ENCODE data around the gene PITPNM3. TPM values are rescaled to one million over a fixed set of nuclear protein-coding genes. Genes with fewer than 3 reads are reported as not detected.

The PITPNM3 gene
- total RNA-seq, 4 donors from 2014 or later = 2.1 to 5.4 (median 4.0) TPM

DNA sequence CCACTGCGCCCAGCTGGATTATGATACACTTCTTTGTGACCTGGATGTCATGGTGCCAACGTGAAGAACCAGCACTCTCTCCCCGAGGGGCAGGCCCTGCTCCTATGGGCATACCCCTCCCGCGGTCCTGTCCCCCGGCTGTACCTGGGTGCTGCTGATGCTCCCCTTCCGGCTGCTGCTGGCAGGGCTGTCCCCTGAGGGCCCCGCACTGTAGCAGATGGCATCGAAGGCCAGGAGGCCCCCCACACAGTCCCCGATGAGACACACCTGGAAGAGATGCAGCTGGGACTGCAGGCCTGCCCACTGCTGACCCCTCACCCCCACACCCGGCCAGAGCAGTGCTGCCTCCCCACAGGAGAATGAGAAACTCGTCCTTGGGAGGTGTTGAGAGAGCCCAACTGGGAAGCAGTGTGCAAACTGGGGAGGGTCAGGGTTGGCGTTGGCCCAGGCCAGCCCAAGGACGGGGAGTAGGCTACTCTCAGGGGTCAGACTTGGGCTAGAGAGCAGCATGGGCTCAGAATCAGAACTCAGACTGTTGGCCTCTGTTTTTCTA lies 78.4 kb downstream of the PITPNM3 start:
- TF ChIP-seq, protein P1, sequence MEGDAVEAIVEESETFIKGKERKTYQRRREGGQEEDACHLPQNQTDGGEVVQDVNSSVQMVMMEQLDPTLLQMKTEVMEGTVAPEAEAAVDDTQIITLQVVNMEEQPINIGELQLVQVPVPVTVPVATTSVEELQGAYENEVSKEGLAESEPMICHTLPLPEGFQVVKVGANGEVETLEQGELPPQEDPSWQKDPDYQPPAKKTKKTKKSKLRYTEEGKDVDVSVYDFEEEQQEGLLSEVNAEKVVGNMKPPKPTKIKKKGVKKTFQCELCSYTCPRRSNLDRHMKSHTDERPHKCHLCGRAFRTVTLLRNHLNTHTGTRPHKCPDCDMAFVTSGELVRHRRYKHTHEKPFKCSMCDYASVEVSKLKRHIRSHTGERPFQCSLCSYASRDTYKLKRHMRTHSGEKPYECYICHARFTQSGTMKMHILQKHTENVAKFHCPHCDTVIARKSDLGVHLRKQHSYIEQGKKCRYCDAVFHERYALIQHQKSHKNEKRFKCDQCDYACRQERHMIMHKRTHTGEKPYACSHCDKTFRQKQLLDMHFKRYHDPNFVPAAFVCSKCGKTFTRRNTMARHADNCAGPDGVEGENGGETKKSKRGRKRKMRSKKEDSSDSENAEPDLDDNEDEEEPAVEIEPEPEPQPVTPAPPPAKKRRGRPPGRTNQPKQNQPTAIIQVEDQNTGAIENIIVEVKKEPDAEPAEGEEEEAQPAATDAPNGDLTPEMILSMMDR (IDR thresholded peaks at IDR 0.05) = no peak
- no peak for TF ChIP-seq POLR2A (IDR thresholded peaks at IDR 0.05)
- no peak overlapping the region for H3K27ac ChIP-seq
- H3K36me3 ChIP-seq = no peaks in the 10 kb centered on the region
- no peaks in the 10 kb centered on the region for H3K9me3 ChIP-seq
- no peaks in the 10 kb centered on the region for H3K27me3 ChIP-seq
- H3K4me1 ChIP-seq = no peaks in the 10 kb centered on the region
- DNase-seq = no peak
- H3K4me3 ChIP-seq = no peak overlapping the region

DNA sequence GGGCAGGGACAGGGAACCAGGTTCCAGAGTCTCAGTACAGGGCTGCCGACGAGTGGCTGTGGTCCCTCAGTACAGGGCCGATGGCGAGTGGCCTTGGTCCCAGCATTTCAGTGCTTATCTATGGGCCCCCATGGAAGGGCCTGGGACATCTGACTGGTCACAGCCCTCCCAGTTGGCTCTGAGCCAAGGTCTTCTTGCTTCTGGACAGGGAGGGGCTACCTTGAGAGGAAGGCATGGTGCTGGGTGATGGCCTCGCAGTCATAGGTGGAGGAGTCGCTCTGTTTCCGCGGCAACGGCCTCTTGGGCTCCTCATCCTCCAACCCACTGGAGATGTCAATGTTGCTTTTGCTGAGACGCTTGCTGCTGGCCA lies 79.6 kb downstream of the PITPNM3 start:
- Histone ChIP-seq H3K4me3 (no peak overlapping the region), H3K27ac (no peak overlapping the region), H3K36me3 (no peaks in the 10 kb centered on the region), H3K27me3 (no peaks in the 10 kb centered on the region), H3K9me3 (no peaks in the 10 kb centered on the region), H3K4me1 (no peaks in the 10 kb centered on the region)
- DNase-seq = no peak
- TF ChIP-seq POLR2A (IDR thresholded peaks at IDR 0.05) = no peak
- TF ChIP-seq, protein P1 (IDR thresholded peaks at IDR 0.05) = no peak

DNA sequence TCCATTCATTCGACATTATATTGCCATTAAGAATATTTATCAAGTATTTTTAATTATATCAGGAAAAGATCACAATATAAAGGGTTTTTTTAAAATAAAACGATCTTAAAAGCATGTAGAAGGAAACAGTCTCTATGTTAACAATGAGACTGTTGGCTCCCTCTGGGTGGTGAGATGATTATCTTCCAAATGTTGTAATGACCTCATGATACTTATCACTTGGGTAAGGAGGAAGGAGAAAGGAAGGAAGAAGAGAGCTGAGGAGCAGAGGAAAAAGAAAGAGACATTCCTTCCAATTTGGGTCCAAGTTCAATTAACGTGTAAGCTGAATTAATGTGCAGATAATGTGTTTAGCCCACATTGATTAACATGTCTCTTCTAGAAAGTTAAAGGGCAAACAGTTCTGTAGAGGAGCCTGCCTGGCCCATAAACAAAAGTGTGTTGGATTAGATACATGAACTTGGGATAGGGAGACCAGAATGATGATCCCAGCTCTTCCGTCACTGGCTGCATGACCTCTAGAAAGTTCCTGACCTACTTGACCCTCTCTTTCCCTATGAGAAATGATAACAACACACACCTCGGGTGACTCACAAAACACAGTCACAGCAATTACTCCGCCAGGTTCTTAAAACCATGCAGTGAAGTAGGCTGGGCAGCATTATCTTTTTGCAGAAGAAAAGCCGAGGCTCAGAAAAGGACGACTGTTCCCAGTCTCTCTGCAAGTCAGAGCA lies 80.1 kb downstream of the PITPNM3 start:
- H3K27me3 ChIP-seq = no peaks in the 10 kb centered on the region
- H3K9me3 ChIP-seq = no peaks in the 10 kb centered on the region
- no peaks in the 10 kb centered on the region for H3K36me3 ChIP-seq
- no peaks in the 10 kb centered on the region for H3K4me1 ChIP-seq
- H3K27ac ChIP-seq = no peak overlapping the region
- TF ChIP-seq, protein P1 (IDR thresholded peaks at IDR 0.05) = no peak
- no peak for TF ChIP-seq POLR2A (IDR thresholded peaks at IDR 0.05)
- no peak for DNase-seq
- H3K4me3 ChIP-seq = no peak overlapping the region

DNA sequence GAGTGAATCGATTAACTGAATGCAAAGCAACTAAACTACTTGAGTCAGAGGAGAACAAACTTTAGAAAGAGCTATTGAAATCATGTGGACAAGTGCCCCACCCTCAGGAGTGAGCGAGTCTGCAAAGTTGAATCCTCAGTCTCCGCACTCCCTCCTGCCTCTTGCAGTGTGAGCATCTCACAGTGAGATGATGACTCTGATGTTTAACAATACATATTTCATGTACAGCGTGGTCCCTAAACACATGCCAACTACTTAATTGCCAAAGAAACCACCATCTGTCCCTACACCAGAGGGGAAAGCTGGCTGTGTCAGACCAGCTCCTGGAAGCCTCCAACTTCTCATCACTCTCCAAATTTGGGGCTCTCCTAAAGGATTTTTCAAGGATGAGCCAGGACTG lies 80.9 kb downstream of the PITPNM3 start:
- no peaks in the 10 kb centered on the region for H3K36me3 ChIP-seq
- H3K27me3 ChIP-seq = no peaks in the 10 kb centered on the region
- no peak overlapping the region for H3K4me3 ChIP-seq
- H3K27ac ChIP-seq = no peak overlapping the region
- H3K9me3 ChIP-seq = no peaks in the 10 kb centered on the region
- DNase-seq = no peak
- no peaks in the 10 kb centered on the region for H3K4me1 ChIP-seq
- no peak for TF ChIP-seq POLR2A (IDR thresholded peaks at IDR 0.05)
- TF ChIP-seq, protein P1 (IDR thresholded peaks at IDR 0.05) = no peak

DNA sequence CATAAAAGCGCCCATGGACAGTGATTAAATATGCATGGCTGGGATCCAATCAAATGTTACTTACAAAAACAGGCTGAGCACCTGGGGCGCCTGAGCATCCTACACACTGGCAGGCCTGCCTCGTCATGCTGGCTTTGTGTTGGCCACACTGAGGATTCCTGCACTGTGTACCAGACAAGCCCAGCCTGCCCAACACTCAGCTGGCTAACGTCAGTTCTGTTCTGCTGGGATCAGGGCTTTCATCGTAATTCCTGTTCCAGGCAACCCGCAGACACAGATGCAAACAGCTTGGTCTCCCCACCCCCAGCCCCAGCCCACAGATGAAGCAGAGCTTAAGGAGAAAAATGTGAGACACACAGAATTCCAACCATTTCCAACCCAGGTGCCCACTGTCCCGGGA lies 81.4 kb downstream of the PITPNM3 start:
- no peak for DNase-seq
- Histone ChIP-seq H3K9me3 (no peaks in the 10 kb centered on the region), H3K4me3 (no peak overlapping the region), H3K27ac (no peak overlapping the region), H3K27me3 (no peaks in the 10 kb centered on the region), H3K4me1 (no peaks in the 10 kb centered on the region), H3K36me3 (no peaks in the 10 kb centered on the region)
- no peak for TF ChIP-seq POLR2A (IDR thresholded peaks at IDR 0.05)
- TF ChIP-seq, protein P1 (IDR thresholded peaks at IDR 0.05) = no peak
